ENCODE results near the gene RNF167. TPM values are rescaled to one million over a fixed set of nuclear protein-coding genes. Genes with fewer than 3 reads are reported as not detected.

The RNF167 gene
- total RNA-seq, 1 donor from 2014 or later: 73.1 TPM

DNA sequence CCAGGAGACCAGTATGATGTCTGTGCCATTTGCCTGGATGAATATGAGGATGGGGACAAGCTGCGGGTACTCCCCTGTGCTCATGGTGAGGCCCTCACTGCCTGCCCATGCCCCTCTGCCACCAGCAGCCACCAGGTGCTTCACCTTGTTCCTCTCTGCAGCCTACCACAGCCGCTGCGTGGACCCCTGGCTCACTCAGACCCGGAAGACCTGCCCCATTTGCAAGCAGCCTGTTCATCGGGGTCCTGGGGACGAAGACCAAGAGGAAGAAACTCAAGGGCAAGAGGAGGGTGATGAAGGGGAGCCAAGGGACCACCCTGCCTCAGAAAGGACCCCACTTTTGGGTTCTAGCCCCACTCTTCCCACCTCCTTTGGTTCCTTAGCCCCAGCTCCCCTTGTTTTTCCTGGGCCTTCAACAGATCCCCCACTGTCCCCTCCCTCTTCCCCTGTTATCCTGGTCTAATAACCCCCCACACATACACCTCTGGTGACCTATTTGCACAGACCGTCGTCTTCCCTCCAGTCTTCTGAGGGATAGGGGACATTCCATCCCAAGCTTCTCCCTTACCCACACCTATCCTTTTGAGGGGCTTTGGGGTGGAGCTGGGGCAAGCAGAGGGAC is 4.6 kb downstream of the RNF167 start:
- TF ChIP-seq, protein P1, sequence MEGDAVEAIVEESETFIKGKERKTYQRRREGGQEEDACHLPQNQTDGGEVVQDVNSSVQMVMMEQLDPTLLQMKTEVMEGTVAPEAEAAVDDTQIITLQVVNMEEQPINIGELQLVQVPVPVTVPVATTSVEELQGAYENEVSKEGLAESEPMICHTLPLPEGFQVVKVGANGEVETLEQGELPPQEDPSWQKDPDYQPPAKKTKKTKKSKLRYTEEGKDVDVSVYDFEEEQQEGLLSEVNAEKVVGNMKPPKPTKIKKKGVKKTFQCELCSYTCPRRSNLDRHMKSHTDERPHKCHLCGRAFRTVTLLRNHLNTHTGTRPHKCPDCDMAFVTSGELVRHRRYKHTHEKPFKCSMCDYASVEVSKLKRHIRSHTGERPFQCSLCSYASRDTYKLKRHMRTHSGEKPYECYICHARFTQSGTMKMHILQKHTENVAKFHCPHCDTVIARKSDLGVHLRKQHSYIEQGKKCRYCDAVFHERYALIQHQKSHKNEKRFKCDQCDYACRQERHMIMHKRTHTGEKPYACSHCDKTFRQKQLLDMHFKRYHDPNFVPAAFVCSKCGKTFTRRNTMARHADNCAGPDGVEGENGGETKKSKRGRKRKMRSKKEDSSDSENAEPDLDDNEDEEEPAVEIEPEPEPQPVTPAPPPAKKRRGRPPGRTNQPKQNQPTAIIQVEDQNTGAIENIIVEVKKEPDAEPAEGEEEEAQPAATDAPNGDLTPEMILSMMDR (IDR thresholded peaks at IDR 0.05; ENCODE audit: unreplicated experiment): no peak
- H3K27me3 Mint-ChIP-seq (ENCODE audit: low read depth): no peaks in the 10 kb centered on the region
- DNase-seq (ENCODE audit: low spot score in 2 of 2, unreplicated experiment in 2 of 2): no peak
- H3K4me3 Mint-ChIP-seq: no peak overlapping the region
- peaks cover 8% of the 10 kb centered on the region for H3K36me3 Mint-ChIP-seq
- no peaks in the 10 kb centered on the region for H3K9me3 Mint-ChIP-seq
- peaks cover 35% of the 10 kb centered on the region for H3K4me1 Mint-ChIP-seq
- peak overlapping the region; percentile 78 for H3K27ac Mint-ChIP-seq

DNA sequence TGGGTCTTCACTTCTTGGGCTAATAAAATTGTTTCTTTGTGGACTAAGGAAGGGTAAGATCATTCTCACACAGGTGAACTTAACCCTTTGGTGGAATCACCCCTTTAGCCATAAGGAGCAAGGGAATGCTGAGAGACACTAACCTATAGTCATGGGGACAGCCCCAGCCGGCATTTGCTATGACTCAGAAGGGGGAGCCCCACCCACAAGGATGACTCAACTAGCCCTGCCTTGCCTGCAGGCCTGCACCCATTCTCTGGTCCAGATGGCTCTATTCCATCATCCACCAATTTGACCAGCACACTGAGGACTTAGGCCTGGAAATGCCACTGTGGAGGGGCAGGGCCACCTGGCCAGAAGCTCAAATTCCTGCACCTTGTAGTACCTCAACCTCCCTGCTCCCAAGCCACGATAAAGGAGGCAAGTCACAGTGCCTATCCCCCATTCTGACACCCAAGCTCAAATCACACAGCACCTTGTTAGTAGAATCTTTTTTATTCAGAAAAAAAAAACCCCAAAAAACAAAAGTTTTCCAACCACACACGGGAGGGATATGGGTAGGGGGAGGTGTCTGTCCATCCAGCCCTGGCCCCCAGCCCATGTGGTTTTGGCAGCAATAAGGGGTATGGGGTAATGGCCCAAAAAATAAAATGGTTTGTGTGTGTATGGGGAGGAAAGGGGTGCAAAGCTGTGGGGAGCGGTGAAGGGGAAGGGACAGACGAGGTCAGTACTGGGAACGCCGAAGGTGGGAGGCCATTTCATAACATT is 5.3 kb downstream of the RNF167 start:
- H3K4me1 Mint-ChIP-seq: peaks cover 39% of the 10 kb centered on the region
- H3K27ac Mint-ChIP-seq: peak overlapping the region; percentile 78
- H3K4me3 Mint-ChIP-seq: peak overlapping the region; percentile 52
- peaks cover 8% of the 10 kb centered on the region for H3K36me3 Mint-ChIP-seq
- H3K9me3 Mint-ChIP-seq: no peaks in the 10 kb centered on the region
- no peaks in the 10 kb centered on the region for H3K27me3 Mint-ChIP-seq (ENCODE audit: low read depth)
- TF ChIP-seq, protein P1 (IDR thresholded peaks at IDR 0.05; ENCODE audit: unreplicated experiment): no peak
- DNase-seq (ENCODE audit: low spot score in 2 of 2, unreplicated experiment in 2 of 2): no peak

DNA sequence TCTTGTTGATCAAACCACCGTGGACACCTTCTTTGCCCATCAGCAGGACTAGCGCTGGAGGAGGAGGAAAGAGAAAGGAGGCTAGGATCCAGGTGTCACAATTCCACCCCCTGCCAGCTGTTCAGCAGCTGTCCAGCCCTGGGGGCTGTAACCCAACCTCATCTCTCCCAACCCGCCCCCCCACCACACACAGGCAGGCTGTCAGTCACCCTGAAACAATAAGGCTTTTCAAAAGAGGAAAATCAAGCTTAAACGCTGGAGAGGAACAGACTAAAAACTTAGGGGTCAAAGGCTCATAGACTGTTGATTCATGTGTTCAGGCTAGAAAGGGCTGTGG is 5.8 kb downstream of the RNF167 start:
- Mint-ChIP-seq H3K27ac (peak overlapping the region; percentile 93), H3K27me3 (ENCODE audit: low read depth) (no peaks in the 10 kb centered on the region), H3K4me3 (peak overlapping the region; percentile 93), H3K36me3 (peaks cover 8% of the 10 kb centered on the region), H3K9me3 (no peaks in the 10 kb centered on the region), H3K4me1 (peaks cover 42% of the 10 kb centered on the region)
- TF ChIP-seq, protein P1 (IDR thresholded peaks at IDR 0.05; ENCODE audit: unreplicated experiment): no peak
- DNase-seq (ENCODE audit: low spot score in 2 of 2, unreplicated experiment in 2 of 2): no peak

DNA sequence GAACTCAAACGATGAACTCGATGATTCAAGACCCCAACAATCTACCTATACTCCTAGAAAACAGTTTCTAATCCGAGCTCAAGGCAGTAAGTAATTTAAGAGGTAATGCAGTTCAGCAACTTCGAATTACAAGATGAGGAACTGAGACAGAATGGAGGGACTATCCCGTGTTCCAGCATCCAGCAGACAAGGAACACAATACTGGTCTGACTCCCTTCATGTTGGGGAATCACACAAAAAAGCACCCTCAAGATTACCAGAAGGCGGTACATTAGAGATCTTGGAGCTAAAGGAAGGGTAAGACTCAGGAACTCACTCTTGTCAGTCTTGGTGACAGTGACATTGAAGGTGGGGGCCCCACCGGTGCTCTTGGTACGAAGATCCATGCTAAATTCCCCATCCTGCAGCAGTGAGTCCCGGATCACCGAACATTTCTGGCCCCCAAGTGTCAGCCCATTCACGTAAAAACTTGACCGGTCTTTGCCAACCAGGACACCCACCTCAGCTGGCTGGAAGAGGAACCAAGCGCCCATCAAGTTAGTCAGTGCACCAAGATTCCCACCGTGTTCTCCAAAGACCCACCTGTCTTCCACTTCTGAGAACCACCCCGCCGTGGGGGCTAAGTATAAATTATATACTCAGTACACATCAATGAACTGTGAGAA is 6.4 kb downstream of the RNF167 start:
- Mint-ChIP-seq H3K4me3 (peak overlapping the region; percentile 93), H3K27me3 (ENCODE audit: low read depth) (no peaks in the 10 kb centered on the region), H3K27ac (peak overlapping the region; percentile 93), H3K36me3 (peaks cover 8% of the 10 kb centered on the region), H3K4me1 (peaks cover 42% of the 10 kb centered on the region), H3K9me3 (no peaks in the 10 kb centered on the region)
- TF ChIP-seq, protein P1 (IDR thresholded peaks at IDR 0.05; ENCODE audit: unreplicated experiment): no peak
- DNase-seq (ENCODE audit: low spot score in 2 of 2, unreplicated experiment in 2 of 2): no peak

DNA sequence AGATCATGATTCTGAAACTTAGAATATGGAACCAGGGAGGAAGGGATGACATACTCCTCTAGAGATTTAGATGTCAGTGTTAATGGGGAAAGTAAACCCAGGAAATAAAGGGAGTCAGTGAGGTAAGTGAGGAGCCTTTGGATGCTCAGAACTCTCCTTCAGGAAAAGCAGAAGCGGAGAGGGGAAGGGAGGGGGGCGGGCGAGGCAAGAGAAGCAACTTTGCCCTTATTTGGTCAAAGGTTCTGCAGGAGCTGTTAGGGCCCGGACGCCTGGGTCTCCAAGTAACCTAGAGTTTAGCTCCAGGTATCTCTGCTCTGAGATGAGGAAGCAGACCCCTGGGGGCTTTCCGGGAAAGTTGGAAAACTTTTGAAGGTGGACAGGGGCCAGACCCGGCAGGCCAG is 6.9 kb downstream of the RNF167 start:
- Mint-ChIP-seq H3K9me3 (no peaks in the 10 kb centered on the region), H3K36me3 (peaks cover 8% of the 10 kb centered on the region), H3K4me3 (peak overlapping the region; percentile 93), H3K4me1 (peaks cover 41% of the 10 kb centered on the region), H3K27me3 (ENCODE audit: low read depth) (no peaks in the 10 kb centered on the region), H3K27ac (peak overlapping the region; percentile 93)
- TF ChIP-seq, protein P1 (IDR thresholded peaks at IDR 0.05; ENCODE audit: unreplicated experiment): no peak
- no peak for DNase-seq (ENCODE audit: low spot score in 2 of 2, unreplicated experiment in 2 of 2)

All from mesothelial cell of epicardium (in vitro differentiated cells).